Activated naive CD4-positive, alpha-beta T cell treated with anti-CD3 and anti-CD28 coated beads for 36 hours (primary cell): ENCODE results near the gene FSTL4. TPM values are rescaled to one million over a fixed set of nuclear protein-coding genes. Genes with fewer than 3 reads are reported as not detected.

Source experiments
- CTCF ChIA-PET: fragments of 350-600 bp; sonication (Branson Sonifier 250); formaldehyde crosslinking; loops from one replicate; lab custom pipeline; 2021; ENCODE audit warnings: antibody characterized with exemption; lab: Charles Lee
- DNase-seq: peaks from one replicate; pipeline ENCODE4 v3.0.0-alpha.2; 2020
- H3K27ac Mint-ChIP-seq: one replicate; pipeline ENCODE4 v1.8.0; 2021; ENCODE audit warnings: mild to moderate bottlenecking, mixed read lengths
- H3K27me3 Mint-ChIP-seq: one replicate; pipeline ENCODE4 v1.8.0; 2021; ENCODE audit warnings: low read depth, mixed read lengths
- H3K36me3 Mint-ChIP-seq: one replicate; pipeline ENCODE4 v1.8.0; 2021; ENCODE audit warnings: low read depth, mixed read lengths
- H3K4me1 Mint-ChIP-seq: one replicate; pipeline ENCODE4 v1.8.0; 2021; ENCODE audit warnings: low read depth, mixed read lengths
- H3K4me3 Mint-ChIP-seq: one replicate; pipeline ENCODE4 v1.8.0; 2021; ENCODE audit warnings: mild to moderate bottlenecking, moderate library complexity, mixed read lengths
- H3K9me3 Mint-ChIP-seq: one replicate; pipeline ENCODE4 v1.8.0; 2021; ENCODE audit warnings: mixed read lengths
- intact Hi-C: fragments of 100-400 bp; cut with micrococcal nuclease; formaldehyde crosslinking; loops from one replicate; pipeline ENCODE4 v1.15.1; 2023
- total RNA-seq, 2 experiments: library from RNA; stranded (reverse); gene quantifications; one replicate each; pipeline ENCODE4 v1.2.3, GENCODE V29; 2021

Gene FSTL4
- total RNA-seq, 2 experiments from 2014 or later: 0.29 to 0.30 TPM

GRCh38 chr5:133319905-133320520 is 292.3 kb downstream of the FSTL4 start:
- Mint-ChIP-seq H3K27ac (peak overlapping the region; percentile 50), H3K36me3 (no peaks in the 10 kb centered on the region), H3K4me3 (no peak overlapping the region), H3K9me3 (no peaks in the 10 kb centered on the region), H3K27me3 (no peaks in the 10 kb centered on the region), H3K4me1 (peaks cover 16% of the 10 kb centered on the region)
- intact Hi-C loops: loop anchor here (1.0 kb wide), 1 partner anchor 209 kb away; no protein-coding TSS in a partner anchor
- CTCF ChIA-PET: interaction anchor here (1.1 to 2.5 kb wide), 3 partner anchors 17 to 209 kb away, joined by 3 to 9 read pairs (median 4); no protein-coding TSS in a partner anchor
- no peak for DNase-seq

DNA sequence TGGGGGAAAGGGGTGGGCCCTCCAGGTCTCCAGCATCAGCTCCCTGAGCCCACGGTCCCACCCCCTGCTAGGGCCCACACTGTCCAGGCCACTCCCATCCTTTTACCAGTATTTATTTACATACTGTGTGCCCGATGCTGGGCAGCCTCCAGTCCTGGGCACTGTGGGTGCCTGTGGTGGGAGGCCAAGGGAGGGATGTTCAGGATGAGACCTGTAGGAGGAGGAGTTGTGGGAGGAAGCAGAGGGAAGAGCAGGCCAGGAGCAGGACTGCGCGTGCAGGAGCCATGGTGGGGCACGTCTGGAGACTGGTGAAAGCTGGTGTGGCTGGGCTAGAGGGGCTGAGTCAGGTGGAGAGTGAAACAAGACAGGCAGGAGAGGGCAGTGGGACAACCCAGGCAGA is 293.1 kb downstream of the FSTL4 start:
- CTCF ChIA-PET: interaction anchor here (1.1 to 2.5 kb wide), 3 partner anchors 9 to 208 kb away, joined by 4 to 9 read pairs (median 5); no protein-coding TSS in a partner anchor
- Mint-ChIP-seq H3K27me3 (no peaks in the 10 kb centered on the region), H3K9me3 (no peaks in the 10 kb centered on the region), H3K36me3 (no peaks in the 10 kb centered on the region), H3K4me1 (peaks cover 16% of the 10 kb centered on the region), H3K27ac (no peak overlapping the region), H3K4me3 (no peak overlapping the region)
- no peak for DNase-seq
- intact Hi-C loops: no loop called here

DNA sequence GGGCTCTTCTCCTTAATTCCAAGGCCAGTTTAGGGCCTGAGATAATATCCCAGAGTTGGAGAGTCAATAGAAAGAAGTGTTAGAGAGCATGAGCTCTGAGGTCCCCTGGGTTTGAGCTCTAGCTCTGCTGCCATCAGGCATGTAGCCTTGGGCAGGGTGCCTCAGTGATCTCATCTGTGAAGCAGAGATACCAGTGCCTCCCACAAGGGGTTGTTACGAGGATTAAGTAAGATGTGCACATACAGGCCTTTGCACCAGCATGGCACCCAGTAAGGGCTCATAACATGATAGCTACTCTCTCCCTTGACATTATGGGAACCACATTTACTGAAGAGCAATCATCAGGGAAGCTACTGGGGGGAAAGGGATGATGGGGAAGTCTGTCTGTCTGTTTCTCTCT is 294.8 kb downstream of the FSTL4 start:
- H3K27ac Mint-ChIP-seq: no peak overlapping the region
- no peak for DNase-seq
- no peaks in the 10 kb centered on the region for H3K9me3 Mint-ChIP-seq
- peaks cover 14% of the 10 kb centered on the region for H3K4me1 Mint-ChIP-seq
- H3K27me3 Mint-ChIP-seq: no peaks in the 10 kb centered on the region
- CTCF ChIA-PET: interaction anchor here (1.4 kb wide), 1 partner anchor 8 kb away, joined by 5 read pairs; no protein-coding TSS in a partner anchor
- H3K36me3 Mint-ChIP-seq: no peaks in the 10 kb centered on the region
- intact Hi-C loops: no loop called here
- H3K4me3 Mint-ChIP-seq: no peak overlapping the region

DNA sequence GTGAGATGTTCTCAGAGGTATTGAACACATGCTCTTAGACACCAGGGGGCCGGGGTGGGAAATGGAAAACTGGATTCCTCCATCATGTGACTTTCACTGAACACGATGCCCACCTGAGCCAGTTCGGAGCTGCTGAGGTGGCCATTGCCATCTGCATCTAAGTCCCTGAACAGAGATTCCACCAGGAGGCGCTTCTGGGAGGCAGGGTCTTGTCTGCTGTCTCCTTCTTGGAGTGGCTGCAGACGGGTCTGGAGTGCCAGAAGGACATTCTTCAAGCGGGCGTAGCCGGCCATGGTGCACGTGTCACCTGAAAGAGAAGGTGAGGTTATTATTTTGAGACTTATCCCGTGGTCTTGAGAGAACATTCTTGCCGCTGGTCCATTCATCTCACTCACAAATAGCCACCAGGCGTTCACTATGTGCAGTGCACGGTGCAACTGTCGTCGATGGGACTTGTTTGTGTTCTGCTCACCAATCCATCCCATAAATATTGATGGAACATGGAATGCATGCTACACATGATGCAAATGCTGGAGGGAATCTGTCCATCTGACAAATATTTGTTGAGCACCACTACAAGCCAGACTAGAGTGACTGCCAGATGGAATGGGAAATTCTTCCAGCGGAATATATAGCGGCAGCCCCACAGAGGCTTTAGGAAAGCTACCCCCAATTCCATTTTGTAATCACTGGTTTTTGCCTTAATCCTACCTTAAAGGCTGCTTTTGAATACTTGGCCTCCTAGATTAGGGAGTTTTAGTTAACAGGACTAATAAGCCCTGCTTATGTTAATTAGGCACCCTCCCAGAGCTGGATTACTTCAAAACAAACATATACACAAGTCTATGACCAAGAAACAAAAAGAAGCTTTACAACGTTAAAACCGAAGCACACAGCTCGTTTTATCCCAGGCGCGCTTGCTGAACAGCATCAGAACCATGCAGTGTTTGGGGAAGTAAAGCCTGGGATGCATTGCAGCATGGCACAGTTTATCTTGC is 295.7 kb downstream of the FSTL4 start:
- H3K9me3 Mint-ChIP-seq: no peaks in the 10 kb centered on the region
- H3K4me3 Mint-ChIP-seq: no peak overlapping the region
- peak; percentile 23 for DNase-seq
- H3K4me1 Mint-ChIP-seq: peaks cover 6% of the 10 kb centered on the region
- H3K27ac Mint-ChIP-seq: no peak overlapping the region
- no peaks in the 10 kb centered on the region for H3K36me3 Mint-ChIP-seq
- intact Hi-C loops: no loop called here
- CTCF ChIA-PET: interaction anchor here (0.6 kb wide), 1 partner anchor 19 kb away, joined by 3 read pairs; no protein-coding TSS in a partner anchor
- H3K27me3 Mint-ChIP-seq: no peaks in the 10 kb centered on the region

GRCh38 chr5:133314086-133314485 is 298.3 kb downstream of the FSTL4 start:
- Mint-ChIP-seq H3K36me3 (no peaks in the 10 kb centered on the region), H3K4me1 (no peaks in the 10 kb centered on the region)

GRCh38 chr5:133311176-133311575 is 301.2 kb downstream of the FSTL4 start:
- Mint-ChIP-seq H3K4me3 (no peak overlapping the region), H3K36me3 (no peaks in the 10 kb centered on the region), H3K9me3 (no peaks in the 10 kb centered on the region), H3K27me3 (no peaks in the 10 kb centered on the region), H3K27ac (no peak overlapping the region), H3K4me1 (no peaks in the 10 kb centered on the region)
- intact Hi-C loops: no loop called here
- CTCF ChIA-PET: no interaction called here
- DNase-seq: no peak

More at GRCh38 chr5:133314086-133314485, 298.3 kb downstream of the FSTL4 start:
- CTCF ChIA-PET: no interaction called here
- intact Hi-C loops: no loop called here
- H3K27ac Mint-ChIP-seq: no peak overlapping the region
- H3K4me3 Mint-ChIP-seq: no peak overlapping the region
- DNase-seq: no peak
- H3K9me3 Mint-ChIP-seq: no peaks in the 10 kb centered on the region
- no peaks in the 10 kb centered on the region for H3K27me3 Mint-ChIP-seq

- Mint-ChIP-seq H3K4me1 (no peaks in the 10 kb centered on the region), H3K27ac (no peak overlapping the region), H3K9me3 (no peaks in the 10 kb centered on the region), H3K36me3 (no peaks in the 10 kb centered on the region), H3K27me3 (no peaks in the 10 kb centered on the region), H3K4me3 (no peak overlapping the region)
- CTCF ChIA-PET: interaction anchor here (0.6 to 1.3 kb wide), 2 partner anchors 8 to 199 kb away, joined by 3 to 5 read pairs; no protein-coding TSS in a partner anchor
- intact Hi-C loops: no loop called here
- DNase-seq: no peak
Measured at GRCh38 chr5:133309984-133310621, 302.2 kb downstream of the FSTL4 start.

- Mint-ChIP-seq H3K4me1 (no peaks in the 10 kb centered on the region), H3K4me3 (no peak overlapping the region), H3K9me3 (no peaks in the 10 kb centered on the region), H3K36me3 (no peaks in the 10 kb centered on the region), H3K27me3 (no peaks in the 10 kb centered on the region), H3K27ac (no peak overlapping the region)
- DNase-seq: no peak
- intact Hi-C loops: no loop called here
- CTCF ChIA-PET: interaction anchor here (1.3 kb wide), 1 partner anchor 9 kb away, joined by 5 read pairs; no protein-coding TSS in a partner anchor
Measured at GRCh38 chr5:133309166-133309795, 303.1 kb downstream of the FSTL4 start.

DNA sequence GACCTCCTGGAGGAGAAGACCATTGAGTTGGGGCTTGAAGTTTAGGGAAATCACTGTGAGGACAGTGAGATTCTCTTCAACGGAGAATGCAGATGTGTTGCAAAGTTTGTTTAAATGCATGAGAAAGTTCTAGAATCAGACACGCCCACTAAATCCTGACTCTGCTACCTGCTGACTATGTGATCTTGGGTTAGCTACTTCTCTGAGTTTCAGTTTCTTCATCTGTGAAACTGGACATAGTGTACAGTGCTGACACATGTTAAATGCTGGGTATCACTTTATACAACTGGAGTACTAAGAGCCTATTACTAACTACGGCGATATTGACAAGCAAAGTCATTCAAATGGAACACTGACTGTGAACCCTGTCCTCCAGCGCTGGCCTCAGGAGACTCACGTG is 305.1 kb downstream of the FSTL4 start:
- H3K36me3 Mint-ChIP-seq: no peaks in the 10 kb centered on the region
- intact Hi-C loops: no loop called here
- no peak overlapping the region for H3K4me3 Mint-ChIP-seq
- no peaks in the 10 kb centered on the region for H3K27me3 Mint-ChIP-seq
- no peak for DNase-seq
- no peaks in the 10 kb centered on the region for H3K4me1 Mint-ChIP-seq
- H3K27ac Mint-ChIP-seq: no peak overlapping the region
- no peaks in the 10 kb centered on the region for H3K9me3 Mint-ChIP-seq
- CTCF ChIA-PET: no interaction called here

GRCh38 chr5:133304707-133305216 is 307.6 kb downstream of the FSTL4 start:
- DNase-seq: no peak
- no peaks in the 10 kb centered on the region for H3K27me3 Mint-ChIP-seq
- H3K4me1 Mint-ChIP-seq: no peaks in the 10 kb centered on the region
- intact Hi-C loops: no loop called here
- CTCF ChIA-PET: interaction anchor here (2.3 kb wide), 1 partner anchor 15 kb away, joined by 9 read pairs; no protein-coding TSS in a partner anchor
- H3K36me3 Mint-ChIP-seq: no peaks in the 10 kb centered on the region
- H3K27ac Mint-ChIP-seq: no peak overlapping the region
- no peaks in the 10 kb centered on the region for H3K9me3 Mint-ChIP-seq
- H3K4me3 Mint-ChIP-seq: no peak overlapping the region

DNA sequence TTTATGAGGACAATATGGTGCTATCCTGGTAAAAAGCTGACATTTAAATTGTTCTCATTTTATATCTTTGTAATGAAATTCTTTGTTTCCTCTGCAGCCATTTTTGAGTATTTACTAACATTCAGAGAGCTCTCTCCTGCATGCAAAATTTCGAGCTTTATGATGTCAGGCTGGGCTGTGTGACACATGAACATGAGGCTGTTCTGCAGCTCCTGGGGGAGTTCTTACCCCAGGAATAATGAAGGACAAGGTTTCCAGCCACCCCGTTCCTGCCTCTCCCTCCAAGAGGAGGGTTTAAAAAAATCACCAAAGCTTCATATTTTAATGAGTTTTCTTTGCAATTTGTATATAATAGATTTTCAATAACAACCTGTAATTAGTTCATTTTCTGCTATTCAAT is 308.2 kb downstream of the FSTL4 start:
- Mint-ChIP-seq H3K27me3 (no peaks in the 10 kb centered on the region), H3K27ac (no peak overlapping the region), H3K4me3 (no peak overlapping the region), H3K36me3 (no peaks in the 10 kb centered on the region), H3K9me3 (no peaks in the 10 kb centered on the region), H3K4me1 (no peaks in the 10 kb centered on the region)
- DNase-seq: no peak
- intact Hi-C loops: no loop called here
- CTCF ChIA-PET: interaction anchor here (0.6 to 2.3 kb wide), 2 partner anchors 16 to 31 kb away, joined by 3 to 9 read pairs; no protein-coding TSS in a partner anchor
